Hematopoietic multipotent progenitor cell treated with erythropoietin and hydrocortisone succinate and interleukin-3 and kit ligand, for 15 days (in vitro differentiated cells): ENCODE measurements around the gene SF3A1.
"Not testable (repeated sequence)": the region's sequence is repeated elsewhere in the genome, so short reads cannot be mapped to it uniquely, and the experiment has no call there.

Source experiments
- DNase-seq: peaks from one replicate; pipeline ENCODE4 v3.0.0-alpha.2; 2015; ENCODE audit warnings: low spot score

Gene SF3A1

GRCh38 chr22:30351226-30351625, 5.5 kb downstream of the SF3A1 start:
- no peak for DNase-seq

- DNase-seq, result no peak
These were observed 7.9 kb downstream of the SF3A1 start for GRCh38 chr22:30348809-30349208.

- no peak for DNase-seq
These were observed 8.3 kb downstream of the SF3A1 start for GRCh38 chr22:30348404-30348803.

GRCh38 chr22:30347255-30347892, 9.3 kb downstream of the SF3A1 start:
- no peak for DNase-seq

- no peak for DNase-seq
These were observed 12.1 kb downstream of the SF3A1 start for GRCh38 chr22:30344447-30345200.

- DNase-seq, result no peak
These were observed 15.6 kb downstream of the SF3A1 start for GRCh38 chr22:30340911-30341685.

- no peak for DNase-seq
These were observed 17.9 kb downstream of the SF3A1 start for GRCh38 chr22:30338802-30339201.

GRCh38 chr22:30338341-30338740, 18.4 kb downstream of the SF3A1 start:
- not testable (repeated sequence) for DNase-seq

- DNase-seq, result no peak
These were observed 19.3 kb downstream of the SF3A1 start for GRCh38 chr22:30337461-30337778.

- no peak for DNase-seq
These were observed 19.8 kb downstream of the SF3A1 start for GRCh38 chr22:30336752-30337460.

GRCh38 chr22:30335236-30335635, 21.5 kb downstream of the SF3A1 start:
- DNase-seq, result no peak

GRCh38 chr22:30334646-30335045, 22.0 kb downstream of the SF3A1 start:
- DNase-seq, result no peak

GRCh38 chr22:30333707-30334087, 23.0 kb downstream of the SF3A1 start:
- no peak for DNase-seq

GRCh38 chr22:30332994-30333706, 23.5 kb downstream of the SF3A1 start:
- DNase-seq, result no peak

- DNase-seq, result no peak
These were observed 24.1 kb downstream of the SF3A1 start for GRCh38 chr22:30332551-30332950.

GRCh38 chr22:30328466-30329049, 28.1 kb downstream of the SF3A1 start:
- no peak for DNase-seq

- DNase-seq, result no peak
These were observed 28.8 kb downstream of the SF3A1 start for GRCh38 chr22:30327864-30328345.

- peak; percentile 93 for DNase-seq
These were observed 29.9 kb downstream of the SF3A1 start, which contains the start of gene TBC1D10A for GRCh38 chr22:30326706-30327362. Gene TBC1D10A, minus strand, starts transcription at chr22:30326941. Its CDS starts 60 bp downstream, at chr22:30326881.

GRCh38 chr22:30326255-30326705, 30.4 kb downstream of the SF3A1 start:
- DNase-seq, result no peak

- no peak for DNase-seq
These were observed 30.9 kb downstream of the SF3A1 start for GRCh38 chr22:30325724-30326254.
